A549 (cell line): ENCODE data around the gene REEP3.

ENCODE experiments used
- BHLHE40 ChIP-seq: IDR thresholded peaks from 2 replicates; pipeline ENCODE4 v1.6.1; 2012; ENCODE audit warnings: low read depth, low read length, inconsistent platforms
- CHD2 ChIP-seq: fragments of 150-350 bp; IDR thresholded peaks from 2 replicates; pipeline ENCODE4 v1.6.1; 2014; ENCODE audit warnings: low read length; ENCODE audit not compliant: partially characterized antibody
- EP300 ChIP-seq, 2 experiments: fragments of >200 bp; sonication (Bioruptor Twin); formaldehyde crosslinking; IDR thresholded peaks; 2 replicates in 1 of 2; 3 replicates in 1 of 2; pipeline ENCODE4 v1.6.1; 2016 to 2017
- GATA3 ChIP-seq: IDR thresholded peaks from 2 replicates; pipeline ENCODE4 v1.6.1; 2012; ENCODE audit warnings: borderline replicate concordance
- HOXA7 ChIP-seq: fragments of 250-450 bp; sonication (Bioruptor Pico); IDR thresholded peaks from 2 replicates; pipeline ENCODE4 v1.5.0; 2020; ENCODE audit warnings: mild to moderate bottlenecking, moderate library complexity
- MYC ChIP-seq: IDR thresholded peaks from 2 replicates; pipeline ENCODE4 v1.6.1; 2012; ENCODE audit warnings: mild to moderate bottlenecking, inconsistent platforms, low read length, improper control_type of control experiment, borderline replicate concordance
- POLR2A ChIP-seq: IDR thresholded peaks from 2 replicates; pipeline ENCODE4 v1.6.1; 2012; ENCODE audit warnings: mild to moderate bottlenecking, low read length
- RCOR1 ChIP-seq: fragments of 150-350 bp; IDR thresholded peaks from 2 replicates; pipeline ENCODE4 v1.6.1; 2014; ENCODE audit warnings: antibody characterized with exemption, low read length, low read depth
- ZFP36 ChIP-seq: fragments of 450-650 bp; IDR thresholded peaks from 2 replicates; pipeline ENCODE4 v1.6.1; 2014; ENCODE audit warnings: borderline replicate concordance; ENCODE audit not compliant: partially characterized antibody
- TF ChIP-seq, protein P1 (sequence below): fragments of >200 bp; sonication (Bioruptor Twin); formaldehyde crosslinking; IDR thresholded peaks from 3 replicates; pipeline ENCODE4 v1.5.1; 2016
- TF ChIP-seq, protein P2 (sequence below): fragments of 200-600 bp; sonication (generic); IDR thresholded peaks from 2 replicates; pipeline ENCODE4 v1.6.1; 2016; ENCODE audit warnings: antibody characterized with exemption, mild to moderate bottlenecking, moderate library complexity
- TF ChIP-seq, protein P3 (sequence below): fragments of >200 bp; sonication (Bioruptor Twin); formaldehyde crosslinking; IDR thresholded peaks from 3 replicates; pipeline ENCODE4 v1.6.1; 2016
- TF ChIP-seq, protein P4 (sequence below): fragments of 450-650 bp; IDR thresholded peaks from 2 replicates; pipeline ENCODE4 v1.6.1; 2014; ENCODE audit warnings: antibody characterized with exemption

DNA sequence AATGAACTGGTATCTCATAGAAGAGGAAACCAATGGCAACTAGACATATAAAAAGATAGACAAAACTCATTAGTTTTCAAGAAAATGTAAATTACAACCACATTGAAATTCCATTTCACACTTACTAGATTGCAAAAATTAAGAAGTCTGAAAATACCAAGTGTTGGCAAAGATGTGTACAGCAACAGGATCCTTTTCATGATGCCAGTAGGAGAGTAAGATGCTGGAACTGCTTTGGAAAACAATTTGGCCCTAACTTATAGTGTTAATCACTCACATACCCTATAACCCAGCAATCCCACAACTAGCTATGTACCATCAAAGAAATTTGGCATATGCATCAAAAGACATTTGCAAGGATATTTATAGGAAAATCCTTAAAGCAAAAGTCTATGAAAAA lies 15.5 kb downstream of the REEP3 start:
- TF ChIP-seq, protein P1, sequence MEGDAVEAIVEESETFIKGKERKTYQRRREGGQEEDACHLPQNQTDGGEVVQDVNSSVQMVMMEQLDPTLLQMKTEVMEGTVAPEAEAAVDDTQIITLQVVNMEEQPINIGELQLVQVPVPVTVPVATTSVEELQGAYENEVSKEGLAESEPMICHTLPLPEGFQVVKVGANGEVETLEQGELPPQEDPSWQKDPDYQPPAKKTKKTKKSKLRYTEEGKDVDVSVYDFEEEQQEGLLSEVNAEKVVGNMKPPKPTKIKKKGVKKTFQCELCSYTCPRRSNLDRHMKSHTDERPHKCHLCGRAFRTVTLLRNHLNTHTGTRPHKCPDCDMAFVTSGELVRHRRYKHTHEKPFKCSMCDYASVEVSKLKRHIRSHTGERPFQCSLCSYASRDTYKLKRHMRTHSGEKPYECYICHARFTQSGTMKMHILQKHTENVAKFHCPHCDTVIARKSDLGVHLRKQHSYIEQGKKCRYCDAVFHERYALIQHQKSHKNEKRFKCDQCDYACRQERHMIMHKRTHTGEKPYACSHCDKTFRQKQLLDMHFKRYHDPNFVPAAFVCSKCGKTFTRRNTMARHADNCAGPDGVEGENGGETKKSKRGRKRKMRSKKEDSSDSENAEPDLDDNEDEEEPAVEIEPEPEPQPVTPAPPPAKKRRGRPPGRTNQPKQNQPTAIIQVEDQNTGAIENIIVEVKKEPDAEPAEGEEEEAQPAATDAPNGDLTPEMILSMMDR = no peak
- TF ChIP-seq POLR2A (no peak), RCOR1 (no peak), BHLHE40 (no peak), MYC (no peak), GATA3 (no peak), ZFP36 (no peak), HOXA7 (no peak), EP300 (IDR thresholded peaks at IDR 0.05) (no peak), CHD2 (no peak)
- TF ChIP-seq, protein P2, sequence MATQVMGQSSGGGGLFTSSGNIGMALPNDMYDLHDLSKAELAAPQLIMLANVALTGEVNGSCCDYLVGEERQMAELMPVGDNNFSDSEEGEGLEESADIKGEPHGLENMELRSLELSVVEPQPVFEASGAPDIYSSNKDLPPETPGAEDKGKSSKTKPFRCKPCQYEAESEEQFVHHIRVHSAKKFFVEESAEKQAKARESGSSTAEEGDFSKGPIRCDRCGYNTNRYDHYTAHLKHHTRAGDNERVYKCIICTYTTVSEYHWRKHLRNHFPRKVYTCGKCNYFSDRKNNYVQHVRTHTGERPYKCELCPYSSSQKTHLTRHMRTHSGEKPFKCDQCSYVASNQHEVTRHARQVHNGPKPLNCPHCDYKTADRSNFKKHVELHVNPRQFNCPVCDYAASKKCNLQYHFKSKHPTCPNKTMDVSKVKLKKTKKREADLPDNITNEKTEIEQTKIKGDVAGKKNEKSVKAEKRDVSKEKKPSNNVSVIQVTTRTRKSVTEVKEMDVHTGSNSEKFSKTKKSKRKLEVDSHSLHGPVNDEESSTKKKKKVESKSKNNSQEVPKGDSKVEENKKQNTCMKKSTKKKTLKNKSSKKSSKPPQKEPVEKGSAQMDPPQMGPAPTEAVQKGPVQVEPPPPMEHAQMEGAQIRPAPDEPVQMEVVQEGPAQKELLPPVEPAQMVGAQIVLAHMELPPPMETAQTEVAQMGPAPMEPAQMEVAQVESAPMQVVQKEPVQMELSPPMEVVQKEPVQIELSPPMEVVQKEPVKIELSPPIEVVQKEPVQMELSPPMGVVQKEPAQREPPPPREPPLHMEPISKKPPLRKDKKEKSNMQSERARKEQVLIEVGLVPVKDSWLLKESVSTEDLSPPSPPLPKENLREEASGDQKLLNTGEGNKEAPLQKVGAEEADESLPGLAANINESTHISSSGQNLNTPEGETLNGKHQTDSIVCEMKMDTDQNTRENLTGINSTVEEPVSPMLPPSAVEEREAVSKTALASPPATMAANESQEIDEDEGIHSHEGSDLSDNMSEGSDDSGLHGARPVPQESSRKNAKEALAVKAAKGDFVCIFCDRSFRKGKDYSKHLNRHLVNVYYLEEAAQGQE = no peak
- TF ChIP-seq, protein P3, sequence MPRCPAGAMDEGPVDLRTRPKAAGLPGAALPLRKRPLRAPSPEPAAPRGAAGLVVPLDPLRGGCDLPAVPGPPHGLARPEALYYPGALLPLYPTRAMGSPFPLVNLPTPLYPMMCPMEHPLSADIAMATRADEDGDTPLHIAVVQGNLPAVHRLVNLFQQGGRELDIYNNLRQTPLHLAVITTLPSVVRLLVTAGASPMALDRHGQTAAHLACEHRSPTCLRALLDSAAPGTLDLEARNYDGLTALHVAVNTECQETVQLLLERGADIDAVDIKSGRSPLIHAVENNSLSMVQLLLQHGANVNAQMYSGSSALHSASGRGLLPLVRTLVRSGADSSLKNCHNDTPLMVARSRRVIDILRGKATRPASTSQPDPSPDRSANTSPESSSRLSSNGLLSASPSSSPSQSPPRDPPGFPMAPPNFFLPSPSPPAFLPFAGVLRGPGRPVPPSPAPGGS = no peak
- TF ChIP-seq, protein P4, sequence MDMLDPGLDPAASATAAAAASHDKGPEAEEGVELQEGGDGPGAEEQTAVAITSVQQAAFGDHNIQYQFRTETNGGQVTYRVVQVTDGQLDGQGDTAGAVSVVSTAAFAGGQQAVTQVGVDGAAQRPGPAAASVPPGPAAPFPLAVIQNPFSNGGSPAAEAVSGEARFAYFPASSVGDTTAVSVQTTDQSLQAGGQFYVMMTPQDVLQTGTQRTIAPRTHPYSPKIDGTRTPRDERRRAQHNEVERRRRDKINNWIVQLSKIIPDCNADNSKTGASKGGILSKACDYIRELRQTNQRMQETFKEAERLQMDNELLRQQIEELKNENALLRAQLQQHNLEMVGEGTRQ = no peak
